GM12891 (cell line): Measurements from ENCODE around the gene MRGPRG.

Experiments used
- PAX5 ChIP-seq: IDR thresholded peaks from 2 replicates; pipeline ENCODE4 v1.6.1; 2011; ENCODE audit warnings: low read length, moderate library complexity, mild to moderate bottlenecking; ENCODE audit not compliant: insufficient read depth, severe bottlenecking
- POLR2A ChIP-seq: IDR thresholded peaks from 2 replicates; pipeline ENCODE4 v1.6.1; 2011; ENCODE audit warnings: low read depth, low read length, control low read depth

- TF ChIP-seq POLR2A (no peak), PAX5 (no peak)
These were observed 11.8 kb downstream of the MRGPRG start for GRCh38 chr11:3206922-3207204.
